Fibroblast of lung (primary cell): Measurements from ENCODE around the gene MICAL3.

Source experiments
- CTCF ChIP-seq, 2 donors: IDR thresholded peaks in 1 of 2; conservative IDR thresholded peaks in 1 of 2; 1 replicate in 1 of 2; 2 replicates in 1 of 2; pipeline ENCODE4 v1.5.1; 2011 to 2012; ENCODE audit warnings: low read length in 2 of 2, control low read depth in 1 of 2, inconsistent platforms in 1 of 2, low read depth in 1 of 2, mild to moderate bottlenecking in 1 of 2
- EZH2 ChIP-seq: IDR thresholded peaks from 2 replicates; pipeline ENCODE4 v1.5.1; 2012; ENCODE audit warnings: low read length, control low read depth, mild to moderate bottlenecking; ENCODE audit errors: missing control alignments

GRCh38 chr22:17953147-17953546, 71.2 kb downstream of the MICAL3 start:
- TF ChIP-seq CTCF (conservative IDR thresholded peaks at IDR 0.05 in 1 of 2, IDR thresholded peaks at IDR 0.05 in 1 of 2; ENCODE audit: low read depth in 1 of 2, low read length in 2 of 2) (no peak), EZH2 (no peak)
